Astrocyte (in vitro differentiated cells and primary cell): ENCODE data around the gene ARFGAP2.

ENCODE experiments used
- CTCF ChIP-seq: IDR thresholded peaks from 2 replicates; pipeline ENCODE4 v1.5.1; 2011; ENCODE audit warnings: low read depth, mild to moderate bottlenecking, inconsistent platforms, low read length, moderate library complexity; ENCODE audit not compliant: insufficient read depth
- EZH2 ChIP-seq: IDR thresholded peaks from 2 replicates; pipeline ENCODE4 v1.6.1; 2012; ENCODE audit warnings: mild to moderate bottlenecking, low read length, inconsistent platforms; ENCODE audit not compliant: insufficient read depth

GRCh38 chr11:47178737-47179654 lies 2.3 kb upstream of the ARFGAP2 start:
- TF ChIP-seq CTCF (no peak), EZH2 (no peak)
